ENCODE measurements around the gene FZD1.

DNA sequence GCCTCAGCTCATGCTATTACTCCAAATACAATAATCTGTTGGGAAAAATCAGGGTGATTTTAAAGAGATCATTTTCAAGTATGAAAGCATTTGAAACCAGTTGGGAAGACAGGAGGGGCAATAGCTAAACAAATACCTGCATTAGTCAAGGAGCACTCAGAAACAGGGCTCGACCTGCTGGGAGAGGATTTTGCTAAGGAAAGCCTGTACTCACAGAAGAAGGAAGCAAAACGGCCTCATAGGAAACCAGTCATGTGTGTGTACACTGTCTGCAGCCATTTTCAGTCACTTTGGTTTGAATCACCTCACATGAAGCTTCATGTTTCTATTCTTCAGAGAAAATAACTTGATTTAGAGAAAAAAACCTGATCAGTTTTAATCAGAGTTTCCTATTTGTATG, 38.6 kb downstream of the FZD1 start:
- TF ChIP-seq, protein P1, sequence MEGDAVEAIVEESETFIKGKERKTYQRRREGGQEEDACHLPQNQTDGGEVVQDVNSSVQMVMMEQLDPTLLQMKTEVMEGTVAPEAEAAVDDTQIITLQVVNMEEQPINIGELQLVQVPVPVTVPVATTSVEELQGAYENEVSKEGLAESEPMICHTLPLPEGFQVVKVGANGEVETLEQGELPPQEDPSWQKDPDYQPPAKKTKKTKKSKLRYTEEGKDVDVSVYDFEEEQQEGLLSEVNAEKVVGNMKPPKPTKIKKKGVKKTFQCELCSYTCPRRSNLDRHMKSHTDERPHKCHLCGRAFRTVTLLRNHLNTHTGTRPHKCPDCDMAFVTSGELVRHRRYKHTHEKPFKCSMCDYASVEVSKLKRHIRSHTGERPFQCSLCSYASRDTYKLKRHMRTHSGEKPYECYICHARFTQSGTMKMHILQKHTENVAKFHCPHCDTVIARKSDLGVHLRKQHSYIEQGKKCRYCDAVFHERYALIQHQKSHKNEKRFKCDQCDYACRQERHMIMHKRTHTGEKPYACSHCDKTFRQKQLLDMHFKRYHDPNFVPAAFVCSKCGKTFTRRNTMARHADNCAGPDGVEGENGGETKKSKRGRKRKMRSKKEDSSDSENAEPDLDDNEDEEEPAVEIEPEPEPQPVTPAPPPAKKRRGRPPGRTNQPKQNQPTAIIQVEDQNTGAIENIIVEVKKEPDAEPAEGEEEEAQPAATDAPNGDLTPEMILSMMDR (IDR thresholded peaks at IDR 0.05 in 4 of 5, conservative IDR thresholded peaks at IDR 0.05 in 1 of 5), result no peak
- TF ChIP-seq POLR2A (IDR thresholded peaks at IDR 0.05), result no peak

Data from gastrocnemius medialis (tissue), 4 donors.